Stomach (tissue), 9 donors: ENCODE data around the gene USP4. TPM values are rescaled to one million over a fixed set of nuclear protein-coding genes. Genes with fewer than 3 reads are reported as not detected.

Source experiments
- DNase-seq, 2 donors: peaks; one replicate each; pipeline versions ENCODE4 v3.0.0 to v3.0.0-alpha.2; 2013 to 2019
- H3K27ac ChIP-seq, 5 donors: fragments of 200-600 bp in 4 of 5; sonication (generic) in 4 of 5; one replicate each; pipeline ENCODE4 v1.5.1; 2013 to 2019; ENCODE audit warnings: mild to moderate bottlenecking in 1 of 5, moderate library complexity in 1 of 5
- H3K27me3 ChIP-seq, 3 donors: fragments of 200-600 bp; sonication (generic); one replicate each; pipeline ENCODE4 v1.5.1; 2017 to 2019; ENCODE audit warnings: mixed run types in 1 of 3
- H3K36me3 ChIP-seq, 4 donors: fragments of 200-600 bp; sonication (generic); 1 replicate in 3 of 4; 2 replicates in 1 of 4; pipeline ENCODE4 v1.5.1; 2016 to 2019
- H3K4me1 ChIP-seq, 4 donors: fragments of 200-600 bp; sonication (generic); one replicate each; pipeline ENCODE4 v1.5.1; 2016 to 2019
- H3K4me3 ChIP-seq, 4 donors: fragments of 200-600 bp; sonication (generic) in 3 of 4; one replicate each; pipeline ENCODE4 v1.5.1; 2016 to 2019; ENCODE audit warnings: mild to moderate bottlenecking in 1 of 4
- H3K9me3 ChIP-seq, 4 donors: fragments of 200-600 bp; sonication (generic); one replicate each; pipeline ENCODE4 v1.5.1; 2016 to 2019
- EP300 ChIP-seq: sonication (generic); formaldehyde crosslinking; IDR thresholded peaks from one replicate; pipeline ENCODE4 v1.6.1; 2017; ENCODE audit warnings: antibody characterized with exemption
- POLR2A ChIP-seq, 4 donors: fragments of 450-650 bp; IDR thresholded peaks; one replicate each; pipeline ENCODE4 v1.6.1; 2016; ENCODE audit warnings: antibody characterized with exemption in 4 of 4, control low read depth in 2 of 4, mild to moderate bottlenecking in 1 of 4, moderate library complexity in 1 of 4
- POLR2AphosphoS5 ChIP-seq, 3 donors: sonication (generic); formaldehyde crosslinking; IDR thresholded peaks; one replicate each; pipeline ENCODE4 v1.6.1; 2016; ENCODE audit warnings: antibody characterized with exemption in 3 of 3
- WGBS, 5 donors: extraction: QIAGEN DNeasy Blood & Tissue Kit in 3 of 5; methylation state at CpG; one replicate each; pipeline versions ENCODE4 v1.1.5 to v1.1.7; 2013 to 2018; 5-methylcytosine and 5-hydroxymethylcytosine counted together
- intact Hi-C: fragments of 100-400 bp; cut with DNase I; formaldehyde crosslinking; loops from one replicate; pipeline ENCODE4 v1.15.1; 2023; ENCODE audit warnings: low total_unique reads
- polyA plus RNA-seq, 3 donors: library from polyadenylated mRNA; stranded (reverse); fragments of 200-250 nt; gene quantifications; one replicate each; pipeline ENCODE4 v1.2.3, GENCODE V29; 2013
- total RNA-seq, 5 donors: library from RNA; depleted of rRNA; stranded (reverse); fragments of >200 nt; gene quantifications; one replicate each; pipeline versions ENCODE4 v1.1.0 to v1.2.3, GENCODE V29; 2014 to 2016
- TF ChIP-seq, protein P1 (sequence below), 7 experiments: fragments of 450-650 bp in 4 of 7; fragments of 200-600 bp in 3 of 7; sonication (generic) in 3 of 7; IDR thresholded peaks; one replicate each; pipeline ENCODE4 v1.5.1; 2016 to 2019; ENCODE audit warnings: antibody characterized with exemption in 7 of 7, control low read depth in 2 of 7, mild to moderate bottlenecking in 1 of 7
- donor health status: healthy with polysubstance abuse.
- donor health status: Bipolar disorder and iron deficiency.
- donor health status: healthy.

The USP4 gene
- total and polyA plus RNA-seq, 8 donors = 21.9 to 123 (median 24.5) TPM

DNA sequence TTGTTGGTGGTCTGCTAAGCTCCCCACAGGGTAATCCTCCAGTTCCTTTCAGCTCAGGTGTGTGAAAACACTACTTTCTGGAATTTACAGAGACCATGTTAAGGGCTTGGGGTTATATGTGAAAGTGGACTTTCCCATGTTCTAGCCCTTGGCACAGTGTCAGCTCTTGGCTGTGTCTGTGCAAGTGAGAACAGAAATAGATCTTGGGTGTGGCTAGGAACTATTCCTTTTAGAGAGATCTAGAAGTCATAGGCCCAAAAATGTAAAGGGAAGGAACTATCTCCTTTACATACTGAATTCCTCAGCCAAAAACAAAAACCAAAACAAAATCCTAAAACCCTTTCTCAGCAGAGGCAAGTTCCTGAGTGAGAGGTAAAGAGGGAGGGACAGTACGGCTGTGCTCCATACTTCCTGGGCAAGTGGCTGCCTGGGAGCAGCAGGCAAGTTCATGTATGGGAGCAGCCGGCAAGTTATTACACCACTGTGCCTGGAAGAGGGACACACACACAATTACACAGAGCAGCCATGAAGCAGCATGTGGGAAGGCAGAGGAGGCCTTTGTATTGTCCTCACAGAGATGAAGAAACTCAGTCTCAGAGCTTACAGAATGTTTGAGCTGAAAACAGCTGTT is 43.0 kb downstream of the USP4 start:
- DNase-seq = peak; percentile 25 to 42

GRCh38 chr3:49295489-49296058 is 44.3 kb downstream of the USP4 start:
- TF ChIP-seq, protein P1, sequence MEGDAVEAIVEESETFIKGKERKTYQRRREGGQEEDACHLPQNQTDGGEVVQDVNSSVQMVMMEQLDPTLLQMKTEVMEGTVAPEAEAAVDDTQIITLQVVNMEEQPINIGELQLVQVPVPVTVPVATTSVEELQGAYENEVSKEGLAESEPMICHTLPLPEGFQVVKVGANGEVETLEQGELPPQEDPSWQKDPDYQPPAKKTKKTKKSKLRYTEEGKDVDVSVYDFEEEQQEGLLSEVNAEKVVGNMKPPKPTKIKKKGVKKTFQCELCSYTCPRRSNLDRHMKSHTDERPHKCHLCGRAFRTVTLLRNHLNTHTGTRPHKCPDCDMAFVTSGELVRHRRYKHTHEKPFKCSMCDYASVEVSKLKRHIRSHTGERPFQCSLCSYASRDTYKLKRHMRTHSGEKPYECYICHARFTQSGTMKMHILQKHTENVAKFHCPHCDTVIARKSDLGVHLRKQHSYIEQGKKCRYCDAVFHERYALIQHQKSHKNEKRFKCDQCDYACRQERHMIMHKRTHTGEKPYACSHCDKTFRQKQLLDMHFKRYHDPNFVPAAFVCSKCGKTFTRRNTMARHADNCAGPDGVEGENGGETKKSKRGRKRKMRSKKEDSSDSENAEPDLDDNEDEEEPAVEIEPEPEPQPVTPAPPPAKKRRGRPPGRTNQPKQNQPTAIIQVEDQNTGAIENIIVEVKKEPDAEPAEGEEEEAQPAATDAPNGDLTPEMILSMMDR (IDR thresholded peaks at IDR 0.05) = peak in 4 of 7 experiments; percentile 26 to 47 (median 42)
- TF ChIP-seq POLR2A (IDR thresholded peaks at IDR 0.05) = no peak
- no peak overlapping the region for H3K4me3 ChIP-seq
- H3K27me3 ChIP-seq = no peaks in the 10 kb centered on the region
- H3K27ac ChIP-seq = peak overlapping the region in 1 of 5 donors; percentile 47
- intact Hi-C loops = no loop called here
- H3K4me1 ChIP-seq = peaks cover 0 to 17% (median 7%) of the 10 kb centered on the region in 4 donors
- no peaks in the 10 kb centered on the region for H3K9me3 ChIP-seq
- peaks cover 76 to 99% (median 98%) of the 10 kb centered on the region in 4 donors for H3K36me3 ChIP-seq
- WGBS, 5 donors = 68 to 85% (median 77%) methylated on average over 11 of the region's 11 CpGs
- DNase-seq = peak in 1 of 2 donors; percentile 37

More for the DNA sequence above, 43.0 kb downstream of the USP4 start:
- intact Hi-C loops = no loop called here
- Histone ChIP-seq H3K36me3 (peaks cover 76 to 99% (median 98%) of the 10 kb centered on the region in 4 donors), H3K27ac (peak overlapping the region in 4 of 5 donors; percentile 36 to 60 (median 45)), H3K27me3 (no peaks in the 10 kb centered on the region), H3K9me3 (no peaks in the 10 kb centered on the region), H3K4me1 (peaks cover 0 to 17% (median 7%) of the 10 kb centered on the region in 4 donors), H3K4me3 (no peak overlapping the region)
- TF ChIP-seq, protein P1 (IDR thresholded peaks at IDR 0.05) = no peak
- 61 to 79% (median 65%) methylated on average over 2 of the region's 2 CpGs for WGBS, 5 donors

DNA sequence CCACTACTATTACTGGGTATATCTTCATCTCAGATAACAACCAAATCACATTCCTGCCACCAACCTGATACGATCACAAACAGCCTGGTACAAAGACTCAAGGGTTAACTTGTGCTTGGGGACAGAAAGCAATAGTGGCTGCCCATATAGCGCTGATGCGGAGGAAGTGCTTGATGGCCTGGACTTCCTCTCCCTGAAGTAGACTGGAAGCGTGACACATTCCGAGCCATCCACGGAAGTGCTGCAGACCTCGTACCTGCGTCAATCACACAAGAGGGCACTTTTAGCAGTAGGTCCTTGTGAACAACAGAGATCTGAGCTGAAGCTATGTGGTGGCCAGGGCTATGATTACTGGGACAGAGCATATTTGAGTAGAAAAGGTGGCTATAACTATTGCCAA is 45.5 kb downstream of the USP4 start:
- no peaks in the 10 kb centered on the region for H3K27me3 ChIP-seq
- H3K4me1 ChIP-seq = peaks cover 0 to 17% (median 7%) of the 10 kb centered on the region in 4 donors
- H3K27ac ChIP-seq = no peak overlapping the region
- no peaks in the 10 kb centered on the region for H3K9me3 ChIP-seq
- WGBS, 5 donors = 79 to 92% (median 88%) methylated on average over 8 of the region's 8 CpGs
- H3K4me3 ChIP-seq = no peak overlapping the region
- TF ChIP-seq EP300 (no peak), POLR2A (IDR thresholded peaks at IDR 0.05) (no peak), POLR2AphosphoS5 (IDR thresholded peaks at IDR 0.05) (peak in 1 of 3 donors; percentile 28)
- TF ChIP-seq, protein P1 (IDR thresholded peaks at IDR 0.05) = no peak
- H3K36me3 ChIP-seq = peaks cover 78 to 99% (median 98%) of the 10 kb centered on the region in 4 donors
- intact Hi-C loops = no loop called here
- peak in 1 of 2 donors; percentile 27 for DNase-seq

GRCh38 chr3:49283997-49284396 is 55.9 kb downstream of the USP4 start:
- Histone ChIP-seq H3K9me3 (no peaks in the 10 kb centered on the region), H3K27me3 (no peaks in the 10 kb centered on the region), H3K27ac (no peak overlapping the region), H3K4me3 (no peak overlapping the region), H3K4me1 (peaks cover 0 to 10% (median 5%) of the 10 kb centered on the region in 4 donors), H3K36me3 (peaks cover 68 to 100% (median 100%) of the 10 kb centered on the region in 4 donors)
- DNase-seq = no peak
- 92 to 99% (median 96%) methylated on average over 5 to 6 of the region's 6 CpGs for WGBS, 5 donors
- TF ChIP-seq POLR2A (IDR thresholded peaks at IDR 0.05) (no peak), EP300 (no peak), POLR2AphosphoS5 (IDR thresholded peaks at IDR 0.05) (no peak)
- TF ChIP-seq, protein P1 (IDR thresholded peaks at IDR 0.05) = no peak
- intact Hi-C loops = no loop called here
